DND-41 (cell line): Measurements from ENCODE around the gene XPO4.
"Not testable (repeated sequence)": the region's sequence is repeated elsewhere in the genome, so short reads cannot be mapped to it uniquely, and the experiment has no call there.

Source experiments
- ATAC-seq: fragments of 200-7000 bp; cut with Tn5 transposase; 3 replicates; pipeline ENCODE4 v1.9.1; 2021; ENCODE audit warnings: low read depth; ENCODE audit not compliant: insufficient read depth
- DNase-seq: peaks from one replicate; pipeline ENCODE4 v3.0.0-alpha.2; 2020
- H2AFZ ChIP-seq: 2 replicates; pipeline ENCODE4 v1.6.0; 2012; ENCODE audit warnings: low read depth, low read length
- H3K27ac ChIP-seq: 2 replicates; pipeline ENCODE4 v1.5.1; 2012; ENCODE audit warnings: low read length, inconsistent platforms
- H3K27me3 ChIP-seq: fragments of 200-600 bp; sonication (generic); 2 replicates; pipeline ENCODE4 v1.6.0; 2012; ENCODE audit warnings: low read length, mild to moderate bottlenecking, inconsistent platforms; ENCODE audit not compliant: insufficient read depth, poor library complexity
- H3K36me3 ChIP-seq: 2 replicates; pipeline ENCODE4 v1.5.1; 2012; ENCODE audit warnings: low read length, inconsistent platforms; ENCODE audit not compliant: insufficient read depth
- H3K4me1 ChIP-seq: 2 replicates; pipeline ENCODE4 v1.5.1; 2012; ENCODE audit warnings: mild to moderate bottlenecking, low read length; ENCODE audit not compliant: insufficient read depth
- H3K4me2 ChIP-seq: 2 replicates; pipeline ENCODE4 v1.6.0; 2012; ENCODE audit warnings: mild to moderate bottlenecking, moderate library complexity, low read length, inconsistent platforms; ENCODE audit not compliant: insufficient read depth
- H3K4me3 ChIP-seq, 2 experiments: fragments of 200-600 bp in 1 of 2; shearing (Covaris generic) in 1 of 2; 2 replicates each; pipeline ENCODE4 v1.5.1; 2012 to 2016; ENCODE audit warnings: inconsistent platforms in 2 of 2, low read length in 2 of 2, mild to moderate bottlenecking in 2 of 2, low read depth in 1 of 2, moderate library complexity in 1 of 2
- H3K79me2 ChIP-seq: 2 replicates; pipeline ENCODE4 v1.6.0; 2012; ENCODE audit warnings: low read length, inconsistent platforms; ENCODE audit not compliant: insufficient read depth
- H3K9ac ChIP-seq: 2 replicates; pipeline ENCODE4 v1.6.0; 2012; ENCODE audit warnings: low read depth, mild to moderate bottlenecking, inconsistent platforms, low read length, moderate library complexity
- H3K9me3 ChIP-seq: 2 replicates; pipeline ENCODE4 v1.5.1; 2012; ENCODE audit warnings: low read length, moderate library complexity, mild to moderate bottlenecking, inconsistent platforms; ENCODE audit not compliant: insufficient read depth, severe bottlenecking
- H4K20me1 ChIP-seq: 2 replicates; pipeline ENCODE4 v1.6.0; 2012; ENCODE audit warnings: low read length; ENCODE audit not compliant: insufficient read depth
- EZH2 ChIP-seq: IDR thresholded peaks from 3 replicates; pipeline ENCODE4 v1.6.1; 2012; ENCODE audit warnings: borderline replicate concordance, low read depth, mild to moderate bottlenecking, moderate library complexity, low read length, inconsistent platforms; ENCODE audit not compliant: severe bottlenecking
- TF ChIP-seq, protein P1 (sequence below): IDR thresholded peaks from 2 replicates; pipeline ENCODE4 v1.5.1; 2012; ENCODE audit warnings: borderline replicate concordance, low read length, moderate library complexity, mild to moderate bottlenecking; ENCODE audit not compliant: poor library complexity, severe bottlenecking; ENCODE audit errors: extremely low read depth

XPO4 gene

DNA sequence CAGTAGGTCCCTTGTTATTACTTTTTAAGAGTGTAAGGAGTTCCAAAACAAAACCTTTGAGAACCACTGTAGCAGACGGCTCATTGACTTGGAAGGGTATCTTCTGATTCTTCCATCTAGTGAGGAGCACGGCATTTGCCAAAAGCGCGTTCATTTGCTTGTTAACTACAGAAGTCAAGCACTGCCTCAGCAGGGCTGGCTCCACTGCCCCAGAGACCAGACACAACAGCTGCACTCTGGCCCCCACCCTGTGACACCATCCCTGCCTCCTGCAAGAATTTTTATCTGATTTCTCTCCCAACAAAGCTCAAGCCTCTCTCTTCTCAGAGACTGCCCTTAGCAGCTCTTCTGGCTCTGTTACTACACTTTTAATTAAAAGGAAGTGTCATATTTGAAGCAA is 20.7 kb upstream of the XPO4 start:
- no peaks in the 10 kb centered on the region for H3K4me1 ChIP-seq
- H3K79me2 ChIP-seq: no peaks in the 10 kb centered on the region
- ATAC-seq: no peak
- H3K27ac ChIP-seq: no peak overlapping the region
- H3K9me3 ChIP-seq: no peaks in the 10 kb centered on the region
- H3K36me3 ChIP-seq: no peaks in the 10 kb centered on the region
- no peaks in the 10 kb centered on the region for H3K27me3 ChIP-seq
- H2AFZ ChIP-seq: no peak overlapping the region
- H3K9ac ChIP-seq: no peak overlapping the region
- no peak overlapping the region for H3K4me2 ChIP-seq
- no peaks in the 10 kb centered on the region for H4K20me1 ChIP-seq
- TF ChIP-seq, protein P1, sequence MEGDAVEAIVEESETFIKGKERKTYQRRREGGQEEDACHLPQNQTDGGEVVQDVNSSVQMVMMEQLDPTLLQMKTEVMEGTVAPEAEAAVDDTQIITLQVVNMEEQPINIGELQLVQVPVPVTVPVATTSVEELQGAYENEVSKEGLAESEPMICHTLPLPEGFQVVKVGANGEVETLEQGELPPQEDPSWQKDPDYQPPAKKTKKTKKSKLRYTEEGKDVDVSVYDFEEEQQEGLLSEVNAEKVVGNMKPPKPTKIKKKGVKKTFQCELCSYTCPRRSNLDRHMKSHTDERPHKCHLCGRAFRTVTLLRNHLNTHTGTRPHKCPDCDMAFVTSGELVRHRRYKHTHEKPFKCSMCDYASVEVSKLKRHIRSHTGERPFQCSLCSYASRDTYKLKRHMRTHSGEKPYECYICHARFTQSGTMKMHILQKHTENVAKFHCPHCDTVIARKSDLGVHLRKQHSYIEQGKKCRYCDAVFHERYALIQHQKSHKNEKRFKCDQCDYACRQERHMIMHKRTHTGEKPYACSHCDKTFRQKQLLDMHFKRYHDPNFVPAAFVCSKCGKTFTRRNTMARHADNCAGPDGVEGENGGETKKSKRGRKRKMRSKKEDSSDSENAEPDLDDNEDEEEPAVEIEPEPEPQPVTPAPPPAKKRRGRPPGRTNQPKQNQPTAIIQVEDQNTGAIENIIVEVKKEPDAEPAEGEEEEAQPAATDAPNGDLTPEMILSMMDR: no peak
- TF ChIP-seq EZH2: no peak
- H3K4me3 ChIP-seq: no peak overlapping the region
- DNase-seq: no peak

DNA sequence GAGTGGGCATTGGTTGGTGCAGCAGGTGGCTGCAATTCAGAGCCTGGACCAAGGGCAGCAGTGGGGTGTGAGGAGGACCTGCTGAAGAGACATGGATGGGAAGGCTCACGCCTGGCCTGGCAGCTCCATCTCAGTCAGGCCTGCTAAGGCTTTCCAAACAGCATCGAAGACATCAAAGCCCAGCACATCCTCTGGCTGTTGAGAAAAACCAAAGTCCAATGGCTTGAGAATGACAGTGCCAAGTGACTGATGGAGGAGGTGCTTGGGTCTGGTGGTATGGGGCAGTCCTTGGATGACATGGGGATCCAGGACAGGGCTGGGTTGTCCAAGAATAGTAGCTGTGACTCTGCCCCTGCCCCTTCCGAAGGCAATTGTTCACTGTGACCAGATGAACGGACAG is 19.0 kb upstream of the XPO4 start:
- no peaks in the 10 kb centered on the region for H3K4me1 ChIP-seq
- no peaks in the 10 kb centered on the region for H4K20me1 ChIP-seq
- no peak for DNase-seq
- H3K9me3 ChIP-seq: no peaks in the 10 kb centered on the region
- no peak overlapping the region for H3K9ac ChIP-seq
- ATAC-seq: no peak
- H3K27ac ChIP-seq: no peak overlapping the region
- no peak overlapping the region for H3K4me3 ChIP-seq
- H3K27me3 ChIP-seq: no peaks in the 10 kb centered on the region
- no peaks in the 10 kb centered on the region for H3K79me2 ChIP-seq
- no peak overlapping the region for H3K4me2 ChIP-seq
- H3K36me3 ChIP-seq: no peaks in the 10 kb centered on the region
- H2AFZ ChIP-seq: no peak overlapping the region
- TF ChIP-seq, protein P1: no peak
- no peak for TF ChIP-seq EZH2

DNA sequence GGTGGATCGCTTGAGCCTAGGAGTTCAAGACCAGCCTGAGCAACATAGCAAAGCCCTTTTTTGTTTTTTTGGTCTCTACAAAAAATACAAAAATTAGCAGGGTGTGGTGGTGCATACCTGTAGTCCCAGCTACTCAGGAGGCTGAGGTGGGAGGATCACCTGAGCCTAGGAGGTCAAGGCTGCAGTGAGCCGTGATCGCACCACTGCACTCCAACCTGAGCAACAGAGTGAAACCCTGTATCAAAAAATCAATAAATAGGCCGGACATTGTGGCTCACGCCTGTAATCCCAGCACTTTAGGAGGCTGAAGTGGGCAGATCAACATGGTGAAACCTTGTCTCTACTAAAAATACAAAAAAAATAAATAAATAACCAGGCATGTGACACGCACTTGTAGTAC is 13.1 kb upstream of the XPO4 start:
- not testable (repeated sequence) for H3K4me3 ChIP-seq, H3K36me3 ChIP-seq, H3K79me2 ChIP-seq, H3K4me1 ChIP-seq, ATAC-seq, H3K27me3 ChIP-seq, H2AFZ ChIP-seq, H4K20me1 ChIP-seq, H3K9ac ChIP-seq, H3K9me3 ChIP-seq, H3K4me2 ChIP-seq, DNase-seq, H3K27ac ChIP-seq

DNA sequence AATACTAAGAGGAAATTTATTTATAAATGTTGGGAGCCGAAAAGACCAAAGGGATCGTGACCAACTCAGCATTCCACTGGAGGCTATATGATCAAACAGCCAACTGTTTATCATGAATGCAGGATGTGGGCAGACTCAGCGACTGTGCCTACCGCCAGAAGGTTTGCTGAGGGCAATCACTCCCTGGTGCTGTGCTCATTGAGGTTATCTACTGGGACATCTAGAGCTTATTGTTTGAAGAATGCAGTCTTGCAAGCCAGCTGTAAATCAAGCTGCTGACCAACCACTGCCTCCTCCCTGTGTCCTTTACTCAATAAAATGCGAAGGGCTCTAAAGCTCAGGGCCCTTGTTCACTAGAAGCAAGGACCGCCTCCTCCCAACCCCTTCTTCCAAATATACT is 8.5 kb upstream of the XPO4 start:
- Histone ChIP-seq H3K4me2 (no peak overlapping the region), H3K4me1 (no peaks in the 10 kb centered on the region), H4K20me1 (no peaks in the 10 kb centered on the region), H3K27ac (no peak overlapping the region), H3K79me2 (no peaks in the 10 kb centered on the region), H3K9ac (no peak overlapping the region), H3K36me3 (no peaks in the 10 kb centered on the region), H2AFZ (no peak overlapping the region), H3K27me3 (no peaks in the 10 kb centered on the region), H3K4me3 (no peak overlapping the region), H3K9me3 (no peaks in the 10 kb centered on the region)
- ATAC-seq (peak; percentile 66; the same call in 2 of the 3 replicates), DNase-seq (peak; percentile 38)
- TF ChIP-seq, protein P1: no peak
- no peak for TF ChIP-seq EZH2
